Left lung (tissue), 10 donors: ENCODE results near the gene SLMAP. TPM values are rescaled to one million over a fixed set of nuclear protein-coding genes. Genes with fewer than 3 reads are reported as not detected.

Experiments
- ATAC-seq: fragments of 200-7000 bp; cut with Tn5 transposase; one replicate; pipeline ENCODE4 v1.9.1; 2020; ENCODE audit warnings: moderate library complexity
- DNase-seq, 4 donors: peaks; one replicate each; pipeline ENCODE4 v3.0.0-alpha.2; 2013 to 2020
- H3K27ac ChIP-seq, 2 donors: fragments of 200-600 bp; sonication (generic) in 1 of 2; one replicate each; pipeline versions ENCODE4 v1.5.0 to v1.8.0; 2020 to 2021
- H3K27me3 ChIP-seq, 2 donors: fragments of 200-600 bp; sonication (generic) in 1 of 2; one replicate each; pipeline versions ENCODE4 v1.5.0 to v1.8.0; 2020 to 2021
- H3K36me3 ChIP-seq, 2 donors: fragments of 200-600 bp; sonication (generic) in 1 of 2; one replicate each; pipeline versions ENCODE4 v1.5.0 to v1.8.0; 2020 to 2021
- H3K4me1 ChIP-seq, 2 donors: fragments of 200-600 bp; one replicate each; pipeline ENCODE4 v1.8.0; 2021
- H3K4me3 ChIP-seq, 2 donors: fragments of 200-600 bp; sonication (generic) in 1 of 2; one replicate each; pipeline versions ENCODE4 v1.5.0 to v1.8.0; 2020 to 2021; ENCODE audit warnings: mild to moderate bottlenecking in 1 of 2
- H3K9me3 ChIP-seq, 2 donors: fragments of 200-600 bp; sonication (generic) in 1 of 2; one replicate each; pipeline versions ENCODE4 v1.5.0 to v1.8.0; 2020 to 2021
- intact Hi-C, 2 donors: fragments of 100-400 bp; cut with DNase I; formaldehyde crosslinking; loops; one replicate each; pipeline versions ENCODE4 v1.11.2 to v1.14.2; 2022
- polyA plus RNA-seq, 6 donors: library from polyadenylated mRNA; unstranded; fragments of 120-200 nt; gene quantifications; one replicate each; pipeline ENCODE4 v1.2.1, GENCODE V29; 2013; ENCODE audit not compliant: insufficient read length in 6 of 6
- total RNA-seq, 2 donors: library from RNA; stranded (reverse); fragmentation: NEBNext Ultra II Directional; extraction: Animal tissue kit (Norgen Biotek cat#: 25700); gene quantifications; one replicate each; pipeline ENCODE4 v1.2.1, GENCODE V29; 2021
- TF ChIP-seq, protein P1 (sequence below), 2 donors: fragments of 200-600 bp; sonication (generic) in 1 of 2; IDR thresholded peaks; one replicate each; pipeline versions ENCODE4 v1.5.0 to v1.8.0; 2021; ENCODE audit warnings: antibody characterized with exemption in 2 of 2
- donor health status: DM: no; HTN: yes; CAD: no.
- donor health status: DM: no; HTN: no; CAD: no.

Gene SLMAP
- total and polyA plus RNA-seq, 8 donors: 43.1 to 65.3 (median 56.3) TPM

DNA sequence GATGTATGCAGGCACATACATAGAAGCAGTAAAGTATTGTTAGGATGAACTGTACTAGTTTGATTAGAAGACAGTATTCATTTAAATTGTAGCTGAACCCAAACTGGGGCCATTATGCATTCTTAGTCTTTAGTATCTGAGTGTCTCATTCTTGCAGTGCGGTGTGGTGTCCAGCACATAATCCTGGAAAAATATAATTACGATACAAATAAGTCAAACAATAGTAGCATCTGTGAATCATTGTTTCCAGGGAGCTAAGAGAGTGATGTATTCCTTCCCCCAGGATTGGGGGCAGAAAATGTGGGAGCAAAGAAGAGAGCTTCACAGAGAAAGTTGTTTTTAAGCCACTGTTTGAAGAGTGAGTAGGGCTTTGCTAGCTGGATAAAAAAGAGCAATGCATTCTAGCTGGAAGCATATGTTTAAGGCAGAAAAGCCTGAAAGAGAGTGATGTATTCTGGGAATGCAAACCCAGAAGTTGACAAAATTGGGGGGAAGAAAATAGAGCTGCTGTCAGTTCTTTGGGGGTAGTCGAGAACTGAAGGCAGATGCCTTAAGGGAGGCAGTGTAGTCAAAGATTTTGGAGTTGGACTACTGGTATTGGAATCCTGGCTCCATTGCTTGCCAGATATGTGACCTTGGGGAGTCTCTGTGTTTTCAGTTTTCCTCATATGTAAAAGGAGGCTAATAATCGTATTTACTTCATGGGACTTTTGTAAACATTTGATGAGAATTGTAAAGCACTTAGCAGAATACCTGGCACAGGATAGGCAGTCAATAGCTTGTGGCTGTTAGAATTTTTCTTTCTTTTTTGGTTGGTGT lies 14.1 kb downstream of the SLMAP start:
- no peak for ATAC-seq
- intact Hi-C loops: no loop called here
- no peaks in the 10 kb centered on the region for H3K9me3 ChIP-seq

DNA sequence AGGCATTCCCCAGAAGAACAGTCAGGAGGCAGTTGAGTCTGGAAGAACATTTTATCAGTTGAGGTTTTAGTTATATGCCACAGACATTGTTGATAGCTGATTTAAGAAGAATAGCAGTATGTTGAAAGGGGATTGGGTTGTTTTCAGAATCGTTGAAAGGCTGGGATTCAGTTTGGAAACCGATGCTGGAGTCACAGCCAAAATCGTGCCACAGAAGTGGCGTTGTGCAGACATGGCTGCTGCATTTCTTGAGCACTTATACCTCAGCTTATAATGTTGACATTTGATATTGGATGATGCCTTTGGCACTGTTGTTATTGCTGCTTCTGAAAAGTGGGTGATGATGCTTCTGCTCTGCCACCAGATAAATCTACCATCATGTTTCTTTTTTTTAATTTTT lies 16.1 kb downstream of the SLMAP start:
- TF ChIP-seq, protein P1, sequence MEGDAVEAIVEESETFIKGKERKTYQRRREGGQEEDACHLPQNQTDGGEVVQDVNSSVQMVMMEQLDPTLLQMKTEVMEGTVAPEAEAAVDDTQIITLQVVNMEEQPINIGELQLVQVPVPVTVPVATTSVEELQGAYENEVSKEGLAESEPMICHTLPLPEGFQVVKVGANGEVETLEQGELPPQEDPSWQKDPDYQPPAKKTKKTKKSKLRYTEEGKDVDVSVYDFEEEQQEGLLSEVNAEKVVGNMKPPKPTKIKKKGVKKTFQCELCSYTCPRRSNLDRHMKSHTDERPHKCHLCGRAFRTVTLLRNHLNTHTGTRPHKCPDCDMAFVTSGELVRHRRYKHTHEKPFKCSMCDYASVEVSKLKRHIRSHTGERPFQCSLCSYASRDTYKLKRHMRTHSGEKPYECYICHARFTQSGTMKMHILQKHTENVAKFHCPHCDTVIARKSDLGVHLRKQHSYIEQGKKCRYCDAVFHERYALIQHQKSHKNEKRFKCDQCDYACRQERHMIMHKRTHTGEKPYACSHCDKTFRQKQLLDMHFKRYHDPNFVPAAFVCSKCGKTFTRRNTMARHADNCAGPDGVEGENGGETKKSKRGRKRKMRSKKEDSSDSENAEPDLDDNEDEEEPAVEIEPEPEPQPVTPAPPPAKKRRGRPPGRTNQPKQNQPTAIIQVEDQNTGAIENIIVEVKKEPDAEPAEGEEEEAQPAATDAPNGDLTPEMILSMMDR (IDR thresholded peaks at IDR 0.05): no peak
- Histone ChIP-seq H3K4me1 (peaks cover 0 to 8% of the 10 kb centered on the region in 2 donors), H3K27ac (no peak overlapping the region), H3K4me3 (no peak overlapping the region), H3K36me3 (peaks cover 0 to 6% of the 10 kb centered on the region in 2 donors), H3K9me3 (no peaks in the 10 kb centered on the region), H3K27me3 (no peaks in the 10 kb centered on the region)
- intact Hi-C loops: no loop called here
- ATAC-seq (no peak), DNase-seq (no peak)

More for the DNA sequence above, 14.1 kb downstream of the SLMAP start:
- no peak overlapping the region for H3K27ac ChIP-seq
- no peak overlapping the region for H3K4me3 ChIP-seq
- H3K27me3 ChIP-seq: no peaks in the 10 kb centered on the region
- no peak for DNase-seq
- peaks cover 0 to 14% of the 10 kb centered on the region in 2 donors for H3K36me3 ChIP-seq
- TF ChIP-seq, protein P1 (IDR thresholded peaks at IDR 0.05): no peak
- H3K4me1 ChIP-seq: peaks cover 0 to 9% of the 10 kb centered on the region in 2 donors

DNA sequence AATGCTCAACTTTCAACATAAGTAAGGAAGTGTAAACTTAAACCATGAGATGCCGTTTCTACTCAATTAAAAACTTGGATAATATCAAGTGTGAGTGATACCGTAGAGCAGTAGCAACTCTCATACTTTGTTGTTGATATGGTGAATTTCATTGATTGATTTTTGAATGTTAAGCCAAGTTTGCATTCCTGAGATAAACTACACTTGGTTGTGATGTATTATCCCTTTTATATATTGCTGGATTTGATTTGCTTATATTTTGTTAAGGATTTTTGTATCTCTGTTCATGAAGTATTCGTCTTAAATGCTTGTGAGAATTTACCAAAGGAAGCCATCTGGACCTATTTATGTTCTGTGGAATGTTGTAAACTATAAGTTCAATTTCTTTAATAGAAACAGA lies 21.7 kb downstream of the SLMAP start:
- Histone ChIP-seq H3K4me1 (peaks cover 0 to 7% of the 10 kb centered on the region in 2 donors), H3K27ac (peak overlapping the region in 1 of 2 donors; percentile 62), H3K36me3 (no peaks in the 10 kb centered on the region), H3K9me3 (no peaks in the 10 kb centered on the region), H3K27me3 (no peaks in the 10 kb centered on the region), H3K4me3 (no peak overlapping the region)
- intact Hi-C loops: no loop called here
- no peak for ATAC-seq
- TF ChIP-seq, protein P1 (IDR thresholded peaks at IDR 0.05): no peak
- no peak for DNase-seq

DNA sequence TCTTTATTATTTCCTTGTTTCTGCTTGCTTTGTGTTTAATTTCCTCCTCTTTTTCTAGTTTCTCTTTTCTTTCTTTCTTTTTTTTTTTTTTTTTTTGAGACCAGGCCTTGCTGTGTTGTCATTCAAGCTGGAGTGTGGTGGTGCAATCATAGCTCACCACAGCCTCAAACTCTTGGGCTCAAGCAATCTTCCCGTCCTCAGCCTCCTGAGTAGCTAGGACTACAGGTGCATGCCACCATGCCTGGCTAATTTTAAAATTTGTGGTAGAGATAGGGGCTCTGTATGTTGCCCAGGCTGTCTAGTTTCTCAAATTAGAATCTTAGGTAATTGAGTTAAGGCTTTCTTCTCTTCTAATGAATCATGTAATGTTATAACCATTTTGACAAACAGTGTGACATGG lies 22.4 kb downstream of the SLMAP start:
- peak overlapping the region in 1 of 2 donors; percentile 62 for H3K27ac ChIP-seq
- TF ChIP-seq, protein P1 (IDR thresholded peaks at IDR 0.05): no peak
- H3K36me3 ChIP-seq: no peaks in the 10 kb centered on the region
- H3K4me3 ChIP-seq: no peak overlapping the region
- ATAC-seq: no peak
- no peak for DNase-seq
- H3K4me1 ChIP-seq: peaks cover 0 to 8% of the 10 kb centered on the region in 2 donors
- no peaks in the 10 kb centered on the region for H3K27me3 ChIP-seq
- H3K9me3 ChIP-seq: no peaks in the 10 kb centered on the region
- intact Hi-C loops: no loop called here

DNA sequence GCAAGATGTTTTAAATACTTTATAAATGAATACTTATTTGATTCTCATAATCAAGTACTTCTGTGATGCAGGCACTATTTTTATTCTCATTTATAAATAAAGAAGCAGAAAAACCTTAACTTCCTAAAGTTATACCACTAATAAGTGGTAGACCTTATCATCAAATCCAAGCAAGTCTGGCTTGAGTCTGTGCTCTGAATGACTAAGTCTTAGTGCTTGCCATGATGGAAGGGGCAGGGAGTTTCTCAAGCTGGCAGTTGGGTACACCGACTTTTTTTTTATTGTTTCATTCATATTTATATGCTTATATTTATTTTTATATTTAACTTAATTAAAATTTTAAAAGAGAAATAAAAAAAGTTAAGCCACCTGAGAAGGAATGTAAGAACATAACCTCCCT lies 23.6 kb downstream of the SLMAP start:
- Histone ChIP-seq H3K27me3 (no peaks in the 10 kb centered on the region), H3K4me1 (peaks cover 0 to 16% of the 10 kb centered on the region in 2 donors), H3K9me3 (no peaks in the 10 kb centered on the region), H3K4me3 (no peak overlapping the region), H3K27ac (no peak overlapping the region), H3K36me3 (no peaks in the 10 kb centered on the region)
- TF ChIP-seq, protein P1 (IDR thresholded peaks at IDR 0.05): no peak
- intact Hi-C loops: no loop called here
- ATAC-seq: no peak
- DNase-seq: no peak
